IPS-20b (cell line): Measurements from ENCODE around the gene SINHCAF.
A peak's percentile ranks its signal among the peaks of the same experiment; 100 is the strongest.

ENCODE experiments used
- H3K27ac ChIP-seq: one replicate; pipeline ENCODE4 v1.5.1; 2013; ENCODE audit warnings: low read length
- H3K27me3 ChIP-seq: 2 replicates; pipeline ENCODE4 v1.6.1; 2013; ENCODE audit warnings: mild to moderate bottlenecking, low read length, inconsistent platforms; ENCODE audit not compliant: insufficient read depth
- H3K36me3 ChIP-seq: 2 replicates; pipeline ENCODE4 v1.6.1; 2013; ENCODE audit warnings: low read depth, mild to moderate bottlenecking, inconsistent platforms, low read length, moderate library complexity; ENCODE audit not compliant: insufficient read depth
- H3K4me1 ChIP-seq: 2 replicates; pipeline ENCODE4 v1.6.1; 2013; ENCODE audit warnings: mild to moderate bottlenecking, control low read depth, inconsistent platforms, low read length, moderate library complexity; ENCODE audit not compliant: insufficient read depth
- H3K4me3 ChIP-seq: 2 replicates; pipeline ENCODE4 v1.5.1; 2013; ENCODE audit warnings: mild to moderate bottlenecking, low read length, inconsistent platforms
- H3K9ac ChIP-seq: 2 replicates; pipeline ENCODE4 v1.6.1; 2013; ENCODE audit warnings: low read depth, mild to moderate bottlenecking, inconsistent platforms, low read length, moderate library complexity
- H3K9me3 ChIP-seq: 2 replicates; pipeline ENCODE4 v1.6.1; 2013; ENCODE audit warnings: mild to moderate bottlenecking, low read depth, low read length, inconsistent platforms; ENCODE audit not compliant: insufficient read depth

The SINHCAF gene

DNA sequence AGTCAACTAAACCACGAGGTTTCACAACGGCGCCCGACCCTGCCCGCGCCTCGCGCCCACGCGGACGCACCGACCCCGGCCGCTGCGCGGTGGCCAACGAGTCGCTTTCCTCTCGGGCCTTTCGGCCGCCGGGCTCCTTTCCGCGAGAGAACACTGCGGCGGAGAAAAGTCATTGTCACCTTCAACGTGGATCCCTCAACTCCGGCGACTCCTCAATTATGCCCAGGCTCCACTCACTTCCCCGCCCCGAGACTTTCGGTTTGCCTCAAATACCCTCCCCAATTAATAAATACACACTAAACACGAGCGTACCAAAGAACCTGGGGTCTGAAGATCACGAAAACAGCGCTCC lies 450 bp downstream of the SINHCAF start:
- Histone ChIP-seq H3K4me1 (peaks cover 27% of the 10 kb centered on the region), H3K27me3 (no peaks in the 10 kb centered on the region), H3K9ac (peak overlapping the region; percentile 98), H3K27ac (peak overlapping the region; percentile 93), H3K36me3 (peaks cover 5% of the 10 kb centered on the region), H3K4me3 (peak overlapping the region; percentile 99), H3K9me3 (no peaks in the 10 kb centered on the region)

GRCh38 chr12:31324845-31325523 lies 966 bp downstream of the SINHCAF start:
- Histone ChIP-seq H3K27ac (peak overlapping the region; percentile 93), H3K36me3 (peaks cover 5% of the 10 kb centered on the region), H3K4me1 (peaks cover 32% of the 10 kb centered on the region)

GRCh38 chr12:31324116-31324844 lies 1.7 kb downstream of the SINHCAF start:
- Histone ChIP-seq H3K9ac (peak overlapping the region; percentile 98), H3K4me1 (peaks cover 39% of the 10 kb centered on the region), H3K4me3 (peak overlapping the region; percentile 99), H3K36me3 (peaks cover 5% of the 10 kb centered on the region), H3K27ac (peak overlapping the region; percentile 93), H3K27me3 (no peaks in the 10 kb centered on the region), H3K9me3 (no peaks in the 10 kb centered on the region)

More at GRCh38 chr12:31324845-31325523, 966 bp downstream of the SINHCAF start:
- Histone ChIP-seq H3K9me3 (no peaks in the 10 kb centered on the region), H3K9ac (peak overlapping the region; percentile 98), H3K4me3 (peak overlapping the region; percentile 99), H3K27me3 (no peaks in the 10 kb centered on the region)

GRCh38 chr12:31323391-31324115 lies 2.4 kb downstream of the SINHCAF start:
- Histone ChIP-seq H3K9me3 (no peaks in the 10 kb centered on the region), H3K27me3 (no peaks in the 10 kb centered on the region), H3K27ac (peak overlapping the region; percentile 50), H3K36me3 (peaks cover 5% of the 10 kb centered on the region), H3K4me3 (peak overlapping the region; percentile 99), H3K4me1 (peaks cover 44% of the 10 kb centered on the region), H3K9ac (peak overlapping the region; percentile 98)

DNA sequence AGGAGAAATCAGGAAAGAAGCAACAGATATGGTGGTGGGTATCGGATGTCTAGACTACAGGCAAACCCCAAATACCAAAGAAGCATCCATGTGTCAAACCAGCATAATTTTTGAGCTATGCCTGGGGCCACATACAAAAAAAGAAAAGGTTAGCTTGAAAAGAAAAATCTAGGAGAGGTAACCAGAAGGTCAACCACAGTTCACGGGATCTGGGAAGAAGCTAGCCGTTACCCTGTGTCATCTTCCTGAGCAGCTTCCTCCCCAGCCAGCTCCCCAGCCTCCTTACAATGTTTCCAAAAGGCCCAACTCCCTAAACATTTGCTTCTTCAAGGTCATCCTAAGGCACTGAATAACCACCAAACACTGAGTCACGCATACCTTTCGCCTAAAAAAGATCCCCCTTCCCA lies 3.1 kb downstream of the SINHCAF start:
- H3K4me1 ChIP-seq, result peaks cover 51% of the 10 kb centered on the region
- peak overlapping the region; percentile 98 for H3K9ac ChIP-seq
- no peaks in the 10 kb centered on the region for H3K9me3 ChIP-seq
- no peaks in the 10 kb centered on the region for H3K27me3 ChIP-seq
- peaks cover 5% of the 10 kb centered on the region for H3K36me3 ChIP-seq
- H3K4me3 ChIP-seq, result peak overlapping the region; percentile 99
- no peak overlapping the region for H3K27ac ChIP-seq

- Histone ChIP-seq H3K27ac (no peak overlapping the region), H3K9me3 (no peaks in the 10 kb centered on the region), H3K27me3 (no peaks in the 10 kb centered on the region), H3K4me3 (peak overlapping the region; percentile 99), H3K9ac (peak overlapping the region; percentile 98), H3K4me1 (peaks cover 59% of the 10 kb centered on the region), H3K36me3 (peaks cover 5% of the 10 kb centered on the region)
Measured at GRCh38 chr12:31321897-31322228, 4.1 kb downstream of the SINHCAF start.

- Histone ChIP-seq H3K9ac (peak overlapping the region; percentile 98; the same call in 1 of the 2 replicates), H3K27ac (no peak overlapping the region), H3K4me1 (peaks cover 61% of the 10 kb centered on the region)
Measured at GRCh38 chr12:31321186-31321896, 4.6 kb downstream of the SINHCAF start.

GRCh38 chr12:31318657-31319269 lies 7.2 kb downstream of the SINHCAF start:
- H3K36me3 ChIP-seq, result peaks cover 10% of the 10 kb centered on the region; the same call in 1 of the 2 replicates
- no peak overlapping the region for H3K27ac ChIP-seq
- H3K9me3 ChIP-seq, result no peaks in the 10 kb centered on the region
- H3K4me1 ChIP-seq, result peaks cover 75% of the 10 kb centered on the region
- peak overlapping the region; percentile 47; the same call in 1 of the 2 replicates for H3K4me3 ChIP-seq
- no peaks in the 10 kb centered on the region for H3K27me3 ChIP-seq
- H3K9ac ChIP-seq, result 0 out of 2 replicates have a peak overlapping the region, but pooled peaks have one; percentile 5

More at GRCh38 chr12:31321186-31321896, 4.6 kb downstream of the SINHCAF start:
- Histone ChIP-seq H3K27me3 (no peaks in the 10 kb centered on the region), H3K9me3 (no peaks in the 10 kb centered on the region), H3K36me3 (peaks cover 5% of the 10 kb centered on the region), H3K4me3 (peak overlapping the region; percentile 99)

DNA sequence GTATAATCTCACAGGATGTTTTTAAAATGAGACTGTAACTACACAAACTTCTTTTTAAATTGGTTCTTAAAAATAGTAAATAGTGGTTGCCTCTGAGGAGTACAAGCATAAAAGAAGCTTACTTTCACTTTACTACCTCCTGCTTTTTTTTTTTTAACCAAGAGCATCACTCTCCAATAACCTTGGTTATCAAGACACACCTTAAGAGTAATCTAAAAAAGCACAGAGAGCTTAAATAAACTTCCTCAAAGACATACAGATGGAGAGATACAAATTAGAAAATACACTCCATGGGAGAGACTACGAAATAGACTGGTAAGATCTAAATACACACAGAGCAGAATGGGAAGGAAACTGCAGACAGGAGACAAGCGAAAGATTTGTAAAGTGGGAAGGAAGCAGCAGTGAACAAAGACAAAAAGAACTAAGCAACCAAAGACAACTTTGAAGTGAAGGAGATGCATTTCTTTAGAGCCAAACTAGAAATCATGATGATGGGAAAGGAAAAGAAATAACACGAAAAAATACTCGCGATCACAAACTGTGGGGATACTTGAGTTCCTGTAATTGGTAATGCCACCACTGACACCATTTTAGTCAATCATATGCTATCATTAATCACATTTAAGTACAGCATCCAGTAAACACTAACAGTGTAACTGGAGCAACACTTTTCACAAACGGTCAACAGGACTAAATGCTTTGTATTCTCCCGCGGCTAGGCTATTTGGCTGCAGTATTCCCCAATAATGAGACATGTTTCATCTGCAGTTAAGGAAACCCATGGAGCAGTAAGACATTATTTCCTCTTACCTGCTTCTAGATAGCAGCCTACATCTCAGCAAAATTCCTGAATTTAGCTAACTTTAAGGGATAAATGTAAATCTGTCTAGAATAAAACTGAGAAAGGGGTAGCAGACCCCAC lies 8.2 kb downstream of the SINHCAF start:
- peaks cover 74% of the 10 kb centered on the region for H3K4me1 ChIP-seq
- H3K4me3 ChIP-seq, result peak overlapping the region; percentile 47
- H3K9ac ChIP-seq, result peak overlapping the region; percentile 5; the same call in 1 of the 2 replicates
- no peak overlapping the region for H3K27ac ChIP-seq
- no peaks in the 10 kb centered on the region for H3K27me3 ChIP-seq
- H3K36me3 ChIP-seq, result peaks cover 12% of the 10 kb centered on the region; the same call in 1 of the 2 replicates
- no peaks in the 10 kb centered on the region for H3K9me3 ChIP-seq

GRCh38 chr12:31316891-31317290 lies 9.1 kb downstream of the SINHCAF start:
- Histone ChIP-seq H3K27me3 (no peaks in the 10 kb centered on the region), H3K36me3 (peaks cover 20% of the 10 kb centered on the region), H3K9me3 (no peaks in the 10 kb centered on the region), H3K4me1 (peaks cover 66% of the 10 kb centered on the region), H3K27ac (no peak overlapping the region), H3K9ac (peak overlapping the region; percentile 5; the same call in 1 of the 2 replicates), H3K4me3 (peak overlapping the region; percentile 47; the same call in 1 of the 2 replicates)
